ENCODE data around the gene LY86. TPM values are rescaled to one million over a fixed set of nuclear protein-coding genes. Genes with fewer than 3 reads are reported as not detected.

Gene LY86
- total and polyA plus RNA-seq, 10 of the 15 experiments (the other 5 are each of a cell fraction or from before 2014, with no cell fraction given): 68.2 to 457 (median 128) TPM

- ChIA-PET CTCF (no interaction called here), SMC1A (ENCODE audit: uncharacterized antibody, unreplicated experiment) (interaction anchor here (1.1 kb wide), 1 partner anchor 9 kb away, joined by 3 read pairs; no protein-coding TSS in a partner anchor), RAD21 (ENCODE audit: unreplicated experiment) (no interaction called here), POLR2A (no interaction called here)
- WGBS (ENCODE audit: insufficient coverage, insufficient replicate concordance, low lambda C conversion rate, missing lambda C conversion rate): 100% methylated on average over 1 of the region's 1 CpG
- H3K9me3 ChIP-seq (replicated peaks; ENCODE audit: control insufficient read depth, insufficient read depth, low read length): no peaks in the 10 kb centered on the region
- H3K4me2 ChIP-seq (ENCODE audit: control insufficient read depth, insufficient read depth): no peak overlapping the region
- no peak overlapping the region for H3K4me3 ChIP-seq
- in situ Hi-C loops (cut with MboI): no loop called here
- no peak overlapping the region for H2AFZ ChIP-seq (ENCODE audit: control insufficient read depth, low read depth, low read length)
- intact Hi-C loops (cut with micrococcal nuclease; ENCODE audit: unreplicated experiment): no loop called here
- no TSS peak for BruUV-seq (replicated peaks)
- ATAC-seq: no peak
- H3K27me3 ChIP-seq (replicated peaks in 1 of 2; ENCODE audit: control insufficient read depth in 2 of 2, insufficient read depth in 2 of 2, low read length in 1 of 2): no peaks in the 10 kb centered on the region
- TF ChIP-seq BHLHE40 (IDR thresholded peaks at IDR 0.05; ENCODE audit: borderline replicate concordance in 1 of 2, low read depth in 2 of 2, low read length in 1 of 2) (no peak), RFX5 (IDR thresholded peaks at IDR 0.05; ENCODE audit: low read depth, low read length) (no peak), PRDM15 (CRISPR knock-in tag; IDR thresholded peaks at IDR 0.05) (no peak), CHD4 (IDR thresholded peaks at IDR 0.05) (no peak), KDM1A (IDR thresholded peaks at IDR 0.05; ENCODE audit: borderline replicate concordance) (no peak), ZNF24 (IDR thresholded peaks at IDR 0.05) (no peak), RAD21 (IDR thresholded peaks at IDR 0.05; ENCODE audit: insufficient read depth, low read depth, low read length) (no peak), NFXL1 (IDR thresholded peaks at IDR 0.05; ENCODE audit: borderline replicate concordance) (no peak), USF2 (IDR thresholded peaks at IDR 0.05; ENCODE audit: borderline replicate concordance, low read depth, low read length) (no peak), RUNX3 (IDR thresholded peaks at IDR 0.05; ENCODE audit: low read length) (no peak), TBL1XR1 (IDR thresholded peaks at IDR 0.05; ENCODE audit: low read depth, low read length) (no peak), MLLT1 (IDR thresholded peaks at IDR 0.05) (no peak), ZNF274 (IDR thresholded peaks at IDR 0.05; ENCODE audit: insufficient read depth, insufficient read length) (no peak), MTA3 (IDR thresholded peaks at IDR 0.05; ENCODE audit: borderline replicate concordance, low read length) (no peak), FOXK2 (IDR thresholded peaks at IDR 0.05) (no peak), CBX5 (IDR thresholded peaks at IDR 0.05; ENCODE audit: low read depth) (no peak)
- DNase-seq (ENCODE audit: low read depth, low spot score): no peak
- H3K36me3 ChIP-seq (ENCODE audit: control insufficient read depth in 2 of 2, insufficient read depth in 2 of 2, low read length in 1 of 2): peaks cover 6 to 10% of the 10 kb centered on the region in 2 experiments
- no peaks in the 10 kb centered on the region for H3K4me1 ChIP-seq (ENCODE audit: control insufficient read depth, insufficient read depth, low read length)
- H3K9ac ChIP-seq (ENCODE audit: control insufficient read depth, insufficient read depth, low read length): no peak overlapping the region
- H3K27ac ChIP-seq (ENCODE audit: control insufficient read depth, insufficient read depth): no peak overlapping the region
- FAIRE-seq: no peak
- no peaks in the 10 kb centered on the region for H3K79me2 ChIP-seq (ENCODE audit: control insufficient read depth, insufficient read depth, low read length)
- no peaks in the 10 kb centered on the region for H4K20me1 ChIP-seq (ENCODE audit: control insufficient read depth, insufficient read depth)
Measured at GRCh38 chr6:6622501-6622900, 34.0 kb downstream of the LY86 start.

All from GM12878 (cell line).